Measurements from ENCODE around the gene DAAM1. TPM values are rescaled to one million over a fixed set of nuclear protein-coding genes. Genes with fewer than 3 reads are reported as not detected.

The DAAM1 gene
- total and polyA plus RNA-seq, 9 donors, result 25.2 to 46.7 (median 37.5) TPM

- no peak for DNase-seq
- H3K27me3 ChIP-seq (ENCODE audit: control insufficient read depth, insufficient read depth, low read length), result no peaks in the 10 kb centered on the region
- no peaks in the 10 kb centered on the region for H3K36me3 ChIP-seq (ENCODE audit: control insufficient read depth, insufficient read depth, low read length)
- H3K4me1 ChIP-seq (ENCODE audit: control insufficient read depth, insufficient read depth, low read length), result peaks cover 16% of the 10 kb centered on the region
- no peak overlapping the region for H3K27ac ChIP-seq (ENCODE audit: low read length)
- H3K9me3 ChIP-seq (replicated peaks; ENCODE audit: control insufficient read depth, low read depth, low read length), result no peaks in the 10 kb centered on the region
- WGBS (ENCODE audit: insufficient coverage), result 75% methylated on average over 3 of the region's 5 CpGs
- no peak overlapping the region for H3K4me3 ChIP-seq (ENCODE audit: low read length)
Observed at GRCh38 chr14:59251811-59252771, 63.6 kb downstream of the DAAM1 start.

GRCh38 chr14:59252772-59253500 lies 64.5 kb downstream of the DAAM1 start:
- WGBS (ENCODE audit: insufficient coverage), result 33% methylated on average over 1 of the region's 5 CpGs
- no peaks in the 10 kb centered on the region for H3K36me3 ChIP-seq (ENCODE audit: control insufficient read depth, insufficient read depth, low read length)
- H3K9me3 ChIP-seq (replicated peaks; ENCODE audit: control insufficient read depth, low read depth, low read length), result no peaks in the 10 kb centered on the region
- H3K4me3 ChIP-seq (ENCODE audit: low read length), result no peak overlapping the region
- peaks cover 19% of the 10 kb centered on the region for H3K4me1 ChIP-seq (ENCODE audit: control insufficient read depth, insufficient read depth, low read length)
- DNase-seq, result no peak
- no peak overlapping the region for H3K27ac ChIP-seq (ENCODE audit: low read length)
- no peaks in the 10 kb centered on the region for H3K27me3 ChIP-seq (ENCODE audit: control insufficient read depth, insufficient read depth, low read length)

GRCh38 chr14:59253527-59253926 lies 65.1 kb downstream of the DAAM1 start:
- no peak overlapping the region for H3K4me3 ChIP-seq (ENCODE audit: low read length)
- DNase-seq, result no peak
- no peaks in the 10 kb centered on the region for H3K9me3 ChIP-seq (replicated peaks; ENCODE audit: control insufficient read depth, low read depth, low read length)
- no peaks in the 10 kb centered on the region for H3K27me3 ChIP-seq (ENCODE audit: control insufficient read depth, insufficient read depth, low read length)
- H3K4me1 ChIP-seq (ENCODE audit: control insufficient read depth, insufficient read depth, low read length), result peaks cover 19% of the 10 kb centered on the region
- H3K36me3 ChIP-seq (ENCODE audit: control insufficient read depth, insufficient read depth, low read length), result no peaks in the 10 kb centered on the region
- H3K27ac ChIP-seq (ENCODE audit: low read length), result no peak overlapping the region

- 0% methylated on average over 1 of the region's 7 CpGs for WGBS (ENCODE audit: insufficient coverage)
- H3K4me3 ChIP-seq (ENCODE audit: low read length), result no peak overlapping the region
- peak; percentile 96 for DNase-seq
- no peaks in the 10 kb centered on the region for H3K9me3 ChIP-seq (replicated peaks; ENCODE audit: control insufficient read depth, low read depth, low read length)
- H3K27ac ChIP-seq (ENCODE audit: low read length), result peak overlapping the region; percentile 86
- H3K4me1 ChIP-seq (ENCODE audit: control insufficient read depth, insufficient read depth, low read length), result peaks cover 19% of the 10 kb centered on the region
- H3K36me3 ChIP-seq (ENCODE audit: control insufficient read depth, insufficient read depth, low read length), result no peaks in the 10 kb centered on the region
- no peaks in the 10 kb centered on the region for H3K27me3 ChIP-seq (ENCODE audit: control insufficient read depth, insufficient read depth, low read length)
Observed at GRCh38 chr14:59254146-59254910, 65.9 kb downstream of the DAAM1 start.

GRCh38 chr14:59254911-59255545 lies 66.6 kb downstream of the DAAM1 start:
- Histone ChIP-seq H3K9me3 (replicated peaks; ENCODE audit: control insufficient read depth, low read depth, low read length) (no peaks in the 10 kb centered on the region), H3K27me3 (ENCODE audit: control insufficient read depth, insufficient read depth, low read length) (no peaks in the 10 kb centered on the region), H3K4me3 (ENCODE audit: low read length) (no peak overlapping the region), H3K4me1 (ENCODE audit: control insufficient read depth, insufficient read depth, low read length) (peaks cover 19% of the 10 kb centered on the region), H3K27ac (ENCODE audit: low read length) (peak overlapping the region; percentile 86), H3K36me3 (ENCODE audit: control insufficient read depth, insufficient read depth, low read length) (no peaks in the 10 kb centered on the region)
- no CpG with 5 or more reads among the region's 5 CpGs for WGBS (ENCODE audit: insufficient coverage)
- peak; percentile 85 for DNase-seq

- no peaks in the 10 kb centered on the region for H3K27me3 ChIP-seq (ENCODE audit: control insufficient read depth, insufficient read depth, low read length)
- peak overlapping the region; percentile 17 for H3K27ac ChIP-seq (ENCODE audit: low read length)
- peaks cover 19% of the 10 kb centered on the region for H3K4me1 ChIP-seq (ENCODE audit: control insufficient read depth, insufficient read depth, low read length)
- H3K9me3 ChIP-seq (replicated peaks; ENCODE audit: control insufficient read depth, low read depth, low read length), result no peaks in the 10 kb centered on the region
- H3K36me3 ChIP-seq (ENCODE audit: control insufficient read depth, insufficient read depth, low read length), result no peaks in the 10 kb centered on the region
- DNase-seq, result peak; percentile 69
- H3K4me3 ChIP-seq (ENCODE audit: low read length), result no peak overlapping the region
- no CpG with 5 or more reads among the region's 1 CpG for WGBS (ENCODE audit: insufficient coverage)
Observed at GRCh38 chr14:59256331-59256730, 67.9 kb downstream of the DAAM1 start.

- Histone ChIP-seq H3K4me1 (ENCODE audit: control insufficient read depth, insufficient read depth, low read length) (peaks cover 6% of the 10 kb centered on the region), H3K9me3 (replicated peaks; ENCODE audit: control insufficient read depth, low read depth, low read length) (no peaks in the 10 kb centered on the region), H3K27ac (ENCODE audit: low read length) (no peak overlapping the region), H3K36me3 (ENCODE audit: control insufficient read depth, insufficient read depth, low read length) (peaks cover 17% of the 10 kb centered on the region), H3K27me3 (ENCODE audit: control insufficient read depth, insufficient read depth, low read length) (no peaks in the 10 kb centered on the region), H3K4me3 (ENCODE audit: low read length) (no peak overlapping the region)
- WGBS (ENCODE audit: insufficient coverage), result no CpG with 5 or more reads among the region's 3 CpGs
- DNase-seq, result no peak
Observed at GRCh38 chr14:59261334-59261733, 72.9 kb downstream of the DAAM1 start.

GRCh38 chr14:59262717-59263454 lies 74.4 kb downstream of the DAAM1 start:
- DNase-seq, result no peak
- Histone ChIP-seq H3K27me3 (ENCODE audit: control insufficient read depth, insufficient read depth, low read length) (no peaks in the 10 kb centered on the region), H3K4me1 (ENCODE audit: control insufficient read depth, insufficient read depth, low read length) (no peaks in the 10 kb centered on the region), H3K9me3 (replicated peaks; ENCODE audit: control insufficient read depth, low read depth, low read length) (no peaks in the 10 kb centered on the region), H3K4me3 (ENCODE audit: low read length) (no peak overlapping the region), H3K27ac (ENCODE audit: low read length) (peak overlapping the region; percentile 1), H3K36me3 (ENCODE audit: control insufficient read depth, insufficient read depth, low read length) (peaks cover 20% of the 10 kb centered on the region)
- 61% methylated on average over 3 of the region's 7 CpGs for WGBS (ENCODE audit: insufficient coverage)

GRCh38 chr14:59265808-59266207 lies 77.3 kb downstream of the DAAM1 start:
- H3K4me1 ChIP-seq (ENCODE audit: control insufficient read depth, insufficient read depth, low read length), result peaks cover 3% of the 10 kb centered on the region
- DNase-seq, result no peak
- peaks cover 29% of the 10 kb centered on the region for H3K36me3 ChIP-seq (ENCODE audit: control insufficient read depth, insufficient read depth, low read length)
- no peaks in the 10 kb centered on the region for H3K27me3 ChIP-seq (ENCODE audit: control insufficient read depth, insufficient read depth, low read length)
- H3K4me3 ChIP-seq (ENCODE audit: low read length), result no peak overlapping the region
- no peak overlapping the region for H3K27ac ChIP-seq (ENCODE audit: low read length)
- H3K9me3 ChIP-seq (replicated peaks; ENCODE audit: control insufficient read depth, low read depth, low read length), result no peaks in the 10 kb centered on the region

All from muscle of leg (tissue), 11 donors.